HG03135 (cell line): Measurements from ENCODE around the gene TGM2.

ENCODE experiments used
- ATAC-seq: cut with Tn5 transposase; IDR thresholded peaks from one replicate; pipeline ENCODE4 v1.9.1; 2021; ENCODE audit warnings: mild to moderate bottlenecking, moderate library complexity; ENCODE audit not compliant: unreplicated experiment

Gene TGM2

GRCh38 chr20:38165089-38165965 is at the start of gene TGM2:
TSS of gene TGM2 (minus strand) at chr20:38165270. CDS start at chr20:38165198, 72 bp downstream.
- ATAC-seq: peak; percentile 78

DNA sequence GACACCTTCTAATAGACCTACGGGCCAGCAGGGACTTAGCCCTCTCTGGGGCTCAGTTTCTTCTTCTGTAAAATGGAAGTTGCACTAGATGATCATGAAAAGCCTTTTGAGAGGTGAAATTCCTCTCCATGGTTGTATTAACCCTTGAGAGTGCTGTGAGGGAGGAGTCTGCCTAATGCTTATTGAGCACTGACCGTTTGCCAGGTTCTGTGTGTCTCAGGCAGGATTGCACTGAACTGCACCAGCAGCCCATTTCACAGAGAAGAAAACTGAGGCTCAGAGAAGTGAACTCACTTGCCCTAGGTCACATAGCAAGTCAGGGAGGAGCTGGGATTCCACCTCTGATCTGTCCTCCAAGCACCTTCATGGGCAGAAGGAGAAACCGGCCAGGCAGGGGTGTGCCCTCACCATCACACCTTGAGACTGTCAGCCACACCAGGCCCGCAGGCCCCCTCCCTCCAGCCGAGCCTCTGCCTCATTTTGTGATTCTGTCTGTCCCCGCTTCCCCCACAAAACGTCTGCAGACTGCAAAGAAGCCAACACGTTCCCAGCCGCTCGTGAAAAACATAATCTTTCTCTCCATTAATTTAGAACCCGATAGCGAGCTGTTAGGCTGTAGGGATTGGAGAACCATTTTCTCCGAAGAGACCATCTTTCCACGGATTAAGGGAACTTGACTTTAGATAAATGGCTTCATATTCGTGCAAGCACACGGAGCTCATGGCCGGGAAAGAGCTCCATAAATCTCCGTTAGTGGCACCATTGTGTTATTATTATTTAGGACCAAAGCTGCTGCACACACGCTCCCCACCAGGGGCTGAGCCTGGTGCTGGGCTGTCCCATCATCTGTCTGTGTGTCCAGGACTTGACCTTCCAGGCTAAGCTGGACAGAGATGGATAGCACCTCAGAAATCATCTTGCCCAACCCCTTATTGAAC is 49.5 kb upstream of the TGM2 start:
- ATAC-seq: no peak

GRCh38 chr20:38213607-38213940 is 48.5 kb upstream of the TGM2 start:
- no peak for ATAC-seq

DNA sequence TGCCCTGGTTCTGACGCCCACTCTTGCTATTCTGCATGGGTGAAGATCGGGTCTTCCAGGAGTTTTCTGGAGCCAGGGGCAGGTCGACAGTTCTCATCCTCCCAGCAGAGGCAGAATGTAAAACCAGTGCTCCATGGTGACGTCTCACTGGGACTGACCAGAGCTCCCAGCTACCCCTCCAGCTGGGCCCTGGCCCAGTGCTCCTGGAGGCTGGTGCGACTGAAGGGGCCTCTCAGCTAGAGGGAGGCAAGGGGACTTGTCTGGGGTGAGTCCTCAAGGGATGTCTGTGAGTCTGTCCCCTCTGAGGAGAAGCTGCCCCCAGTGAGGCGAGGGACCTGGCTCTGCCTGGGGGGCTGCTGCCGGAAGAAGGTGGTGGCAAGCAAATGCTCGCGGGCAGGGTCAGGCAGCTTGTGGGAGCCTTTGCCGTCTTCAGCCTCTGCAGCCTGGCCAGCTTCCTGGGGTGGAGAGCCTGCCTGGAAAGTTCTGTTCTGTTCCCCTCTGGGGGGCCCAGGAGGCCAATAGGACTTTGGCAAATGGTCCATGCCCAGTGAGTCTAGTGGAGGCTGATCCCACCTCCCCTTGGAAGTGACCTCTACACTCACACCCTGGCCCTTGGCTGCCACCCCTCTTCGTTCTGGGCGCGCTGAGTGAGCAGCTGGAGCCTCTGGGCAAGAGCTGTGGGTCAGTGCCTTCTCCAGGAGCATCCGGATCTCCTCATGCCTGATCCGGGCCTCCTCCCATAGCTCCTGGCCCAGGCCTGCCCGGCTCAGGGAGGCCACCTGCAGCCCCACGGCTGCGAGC is 47.9 kb upstream of the TGM2 start:
- no peak for ATAC-seq

DNA sequence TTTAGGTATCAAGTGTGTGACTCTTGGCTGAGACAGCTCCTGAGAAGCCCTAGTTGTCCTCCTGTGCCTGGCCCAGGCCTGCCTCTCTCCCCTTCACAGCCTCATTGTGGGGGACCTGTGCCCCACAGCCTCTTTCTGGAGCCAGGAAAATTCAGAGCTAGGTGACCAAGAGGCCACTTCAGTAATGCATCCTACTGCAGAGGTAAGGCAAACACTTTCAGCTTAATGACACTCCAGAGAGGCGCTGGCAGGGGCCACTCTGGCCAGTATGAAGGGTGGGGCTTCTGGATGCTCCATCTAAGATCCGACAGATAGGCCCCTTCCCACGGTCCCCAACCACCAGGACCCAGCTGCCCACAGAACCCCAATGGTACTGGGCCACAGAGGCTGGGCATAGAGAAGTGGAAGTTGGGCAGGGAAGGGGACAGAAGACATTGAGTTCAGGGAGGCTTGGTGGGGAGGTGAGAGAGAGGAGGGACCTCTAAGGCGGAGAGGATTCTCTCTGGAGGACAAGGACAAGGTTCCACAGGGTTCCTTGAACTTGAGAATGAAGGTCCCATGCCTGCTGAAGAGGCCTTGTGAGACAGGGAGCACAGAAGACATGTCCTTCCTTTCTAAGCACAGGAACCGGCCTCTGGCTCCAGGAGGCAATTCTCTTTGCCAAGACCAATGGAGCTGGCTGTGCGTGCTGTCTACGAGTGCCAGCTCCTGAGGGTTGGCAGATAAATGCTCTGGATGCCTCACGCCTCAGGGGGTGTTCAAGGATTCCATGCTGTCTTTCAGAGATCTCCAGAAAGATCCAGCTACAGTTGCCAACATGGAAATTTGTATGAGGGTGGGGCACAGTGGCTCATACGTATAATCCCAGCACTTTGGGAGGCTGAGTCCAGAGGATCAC is 46.4 kb upstream of the TGM2 start:
- ATAC-seq: no peak

- ATAC-seq: no peak
Observed at GRCh38 chr20:38210741-38211140, 45.7 kb upstream of the TGM2 start.

DNA sequence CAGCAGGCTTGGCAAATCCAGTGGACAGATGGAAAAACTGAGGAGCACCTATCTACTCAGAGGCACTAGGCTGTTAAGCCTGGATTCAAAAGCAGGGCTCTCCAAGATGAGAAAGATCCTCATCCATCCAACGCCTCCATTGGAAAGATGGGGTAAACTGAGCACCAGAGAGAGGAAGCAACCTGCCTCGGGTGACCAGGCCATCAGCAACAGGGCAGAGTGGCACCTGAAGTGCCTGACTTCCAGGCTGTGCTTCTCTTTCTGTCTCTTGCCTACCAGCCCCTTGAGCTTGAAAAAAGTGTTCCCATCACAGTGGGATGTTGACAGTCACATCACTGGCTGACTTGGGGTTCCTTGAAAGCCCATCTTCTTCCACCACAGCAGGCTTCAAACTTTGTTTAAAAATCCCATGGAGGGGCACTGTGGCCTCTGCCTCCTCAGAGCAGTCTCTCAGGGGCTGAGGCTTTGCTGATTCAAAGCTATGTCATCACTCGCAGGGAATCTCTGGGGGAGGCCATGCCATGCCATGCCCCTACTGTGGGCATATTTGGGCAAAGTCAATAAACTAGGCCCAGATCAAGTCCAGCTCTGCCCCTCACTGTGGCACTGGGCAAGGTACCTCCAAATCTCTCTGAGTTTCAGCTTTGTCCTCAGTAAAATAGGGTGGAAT is 44.8 kb upstream of the TGM2 start:
- ATAC-seq: no peak

GRCh38 chr20:38209054-38209675 is 44.1 kb upstream of the TGM2 start:
- no peak for ATAC-seq

DNA sequence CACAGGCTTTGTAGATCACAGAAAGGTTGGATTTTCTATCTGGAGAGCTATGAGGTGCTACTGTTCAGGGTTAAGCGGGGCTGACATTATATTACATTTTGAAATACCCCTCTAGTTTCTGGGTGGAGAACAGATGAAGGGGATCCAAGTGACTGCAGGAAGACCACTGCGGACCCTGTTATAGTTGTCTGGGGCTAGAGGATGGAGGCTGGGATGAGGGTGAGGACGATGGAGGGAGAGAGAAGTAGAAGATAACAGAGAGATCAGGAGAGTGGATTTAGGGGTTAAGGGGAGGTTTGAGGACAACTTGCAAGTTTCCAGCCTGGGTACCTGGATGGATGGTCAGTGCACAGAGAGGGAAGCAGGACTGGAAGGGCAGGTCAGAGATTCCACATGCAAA is 43.5 kb upstream of the TGM2 start:
- ATAC-seq: no peak

DNA sequence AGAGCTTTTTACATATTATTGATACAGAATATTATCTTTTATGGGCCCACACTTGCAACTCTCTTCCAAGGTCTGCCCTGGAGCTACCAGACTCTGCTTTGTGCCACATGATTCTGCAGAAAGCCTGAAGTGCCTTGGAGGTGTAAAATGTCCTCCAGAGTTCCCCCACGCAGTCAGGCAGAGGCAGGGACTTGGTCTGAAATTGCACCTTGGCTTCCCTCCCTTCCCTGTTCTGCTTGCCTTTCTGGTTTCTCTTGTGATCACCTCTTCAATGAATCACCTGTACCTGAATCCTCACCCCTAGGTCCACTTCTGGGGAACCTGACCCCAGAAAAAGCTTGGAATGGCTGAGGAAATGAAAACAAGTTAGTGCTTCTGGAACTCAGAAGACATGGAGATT is 43.0 kb upstream of the TGM2 start:
- no peak for ATAC-seq

GRCh38 chr20:38207621-38208020 is 42.6 kb upstream of the TGM2 start:
- ATAC-seq: no peak

- ATAC-seq: no peak
Observed at GRCh38 chr20:38205001-38205400, 39.9 kb upstream of the TGM2 start.

DNA sequence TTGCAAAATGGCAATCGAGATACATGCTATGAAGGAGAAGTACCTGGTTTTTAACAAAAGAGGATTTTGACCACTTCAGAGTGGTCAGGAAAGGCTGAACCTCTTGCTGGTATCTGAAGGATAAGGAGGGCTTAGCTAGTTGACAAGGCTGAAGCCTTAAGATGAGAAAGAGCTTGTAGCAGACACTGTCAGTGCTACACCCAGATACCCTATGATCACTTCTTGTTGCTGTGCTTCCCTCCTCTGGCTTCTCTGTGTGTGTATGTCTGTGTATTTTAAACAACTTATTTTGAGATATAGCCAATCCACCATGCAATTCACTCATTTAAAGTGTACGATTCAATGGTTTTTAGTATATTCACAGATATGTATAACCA is 38.9 kb upstream of the TGM2 start:
- no peak for ATAC-seq

DNA sequence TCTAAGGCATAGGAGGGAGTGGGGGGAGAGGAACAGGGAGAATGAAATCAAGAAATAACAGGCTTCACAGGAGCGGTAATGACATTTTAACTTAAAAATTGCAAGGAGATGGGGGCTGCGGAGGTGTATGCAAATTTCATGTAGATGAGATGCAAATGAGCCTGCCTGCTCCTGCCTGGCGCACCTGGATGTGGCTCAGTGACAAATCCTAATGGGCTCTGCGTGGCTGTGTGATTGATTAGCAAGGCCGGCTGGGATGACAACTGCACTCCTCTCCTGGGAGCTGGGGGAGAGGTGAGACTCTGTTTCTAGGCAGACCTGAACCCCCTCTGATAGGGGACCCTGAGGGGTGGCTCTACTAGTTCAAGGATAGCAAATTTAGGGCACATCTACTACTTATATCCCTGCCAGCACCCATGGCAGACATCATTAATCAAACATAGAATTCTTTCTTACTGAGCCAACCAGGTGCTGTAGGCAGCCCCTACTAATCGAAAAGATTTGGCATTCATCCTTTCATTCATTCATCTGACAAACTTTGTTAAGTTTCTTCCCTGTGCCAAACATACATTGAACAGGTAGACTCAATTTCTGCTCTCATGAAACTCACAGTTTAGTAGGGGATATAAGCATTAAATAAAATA is 38.4 kb upstream of the TGM2 start:
- ATAC-seq: no peak

DNA sequence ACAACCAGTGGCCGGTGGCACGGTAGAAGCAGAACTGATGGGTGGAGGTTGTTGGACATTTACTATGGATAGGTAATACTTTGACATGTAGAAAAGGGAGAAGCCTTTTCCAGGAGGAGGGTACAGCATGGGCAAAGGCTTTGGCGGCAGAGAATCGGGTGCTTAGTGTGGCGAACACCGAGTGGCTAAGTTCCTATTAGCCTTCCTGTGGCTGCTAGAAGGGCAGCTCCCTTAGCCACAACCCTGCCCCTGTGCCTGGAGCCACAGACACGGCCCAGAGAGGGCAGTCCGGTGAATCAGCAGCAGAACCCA is 37.9 kb upstream of the TGM2 start:
- no peak for ATAC-seq

DNA sequence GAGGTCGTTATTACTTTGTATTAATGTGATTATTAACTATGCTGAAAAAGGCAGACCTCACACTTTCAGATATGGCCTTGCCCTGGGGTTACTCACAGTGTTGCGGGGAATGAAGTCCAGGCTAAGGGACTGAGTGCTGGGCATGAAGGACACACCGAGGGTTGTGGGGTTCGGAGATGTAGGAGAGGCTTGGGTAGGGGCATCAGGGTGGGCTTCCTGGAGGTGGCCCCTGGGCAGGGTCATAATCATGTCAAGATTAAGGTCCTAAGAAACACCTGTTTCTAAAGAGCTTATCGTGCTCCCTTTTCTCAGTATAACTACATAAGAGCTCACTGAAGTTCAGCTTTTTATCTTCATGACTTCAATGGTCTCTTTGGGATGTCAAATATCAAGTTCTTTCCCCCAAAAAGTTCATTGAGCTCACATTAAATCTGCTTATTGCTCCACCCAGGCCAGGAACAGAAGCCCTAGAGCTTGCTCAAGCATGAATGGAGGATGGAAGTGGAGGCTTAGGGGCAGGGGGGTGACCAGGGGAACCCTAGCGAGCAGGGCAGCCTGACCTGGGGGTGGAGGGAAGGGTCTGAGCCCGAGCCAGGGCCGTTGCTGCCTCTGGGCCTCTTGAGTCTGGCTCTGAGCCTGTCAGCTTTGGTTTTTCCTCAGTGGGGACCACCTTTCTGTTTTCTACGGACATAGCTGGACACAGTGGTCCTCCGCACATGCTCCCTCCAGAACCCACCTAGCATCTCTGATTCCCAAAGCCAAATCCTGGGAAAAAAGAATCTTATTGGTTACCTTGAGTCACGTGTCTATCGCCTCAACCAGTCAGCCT is 37.3 kb upstream of the TGM2 start:
- no peak for ATAC-seq

DNA sequence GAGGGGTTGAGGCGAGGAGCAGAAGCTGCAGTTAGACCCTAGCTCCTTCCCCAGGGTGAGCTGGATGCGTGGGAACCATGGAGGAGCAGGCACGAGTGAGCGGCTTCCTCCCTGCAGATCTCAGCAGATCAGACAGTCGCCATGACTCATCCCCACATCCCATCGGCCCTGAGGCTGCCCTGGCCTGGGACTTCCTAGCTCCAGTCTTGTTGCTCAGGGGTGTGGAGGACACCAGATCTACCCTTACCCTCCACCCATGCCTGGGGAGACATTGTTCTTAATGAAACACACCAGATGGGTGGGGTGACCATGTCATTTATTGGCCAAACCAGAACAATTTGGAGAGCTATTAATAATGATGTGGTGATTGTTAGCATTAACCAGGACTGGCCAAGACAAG is 36.3 kb upstream of the TGM2 start:
- ATAC-seq: no peak

DNA sequence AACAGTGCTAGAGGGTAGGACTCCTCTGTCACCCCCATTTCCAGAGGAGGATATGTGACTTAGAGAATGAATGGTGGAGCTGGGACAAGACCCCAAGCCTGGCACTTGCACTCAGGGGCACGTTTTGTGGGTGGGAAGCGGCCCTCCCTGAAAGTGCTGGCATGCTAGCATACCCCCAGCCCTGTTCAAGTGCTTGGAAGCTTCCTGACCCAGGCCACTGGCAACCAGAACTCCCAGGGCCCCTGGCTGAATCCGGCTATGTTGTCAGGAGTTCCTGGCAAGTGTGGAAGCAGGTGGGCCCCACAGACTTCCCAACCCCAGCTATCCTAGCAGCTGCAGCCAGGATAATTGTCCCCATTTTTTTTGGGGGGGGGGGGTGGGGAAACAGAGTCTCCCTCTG is 35.6 kb upstream of the TGM2 start:
- ATAC-seq: no peak
